Pancreas (tissue), 10 donors: ENCODE data around the gene BMPR2. TPM values are rescaled to one million over a fixed set of nuclear protein-coding genes. Genes with fewer than 3 reads are reported as not detected.

Experiments
- ATAC-seq, 4 donors: fragments of 200-7000 bp; cut with Tn5 transposase; one replicate each; pipeline versions ENCODE4 v1.8.0 to v1.9.1; 2020; ENCODE audit warnings: mild to moderate bottlenecking in 4 of 4, moderate library complexity in 4 of 4
- DNase-seq, 6 donors: peaks; one replicate each; pipeline ENCODE4 v3.0.0-alpha.2; 2020
- FAIRE-seq: peaks from 2 replicates; lab custom pipeline; 2012; peaks lifted over from hg19 to GRCh38; lab: Jason Lieb, UNC
- H3K27ac ChIP-seq, 4 donors: fragments of 200-600 bp; sonication (generic); 1 replicate in 3 of 4; 2 replicates in 1 of 4; pipeline versions ENCODE4 v1.5.0 to v1.8.0; 2020
- H3K27me3 ChIP-seq, 4 donors: fragments of 200-600 bp; one replicate each; pipeline ENCODE4 v1.8.0; 2021
- H3K36me3 ChIP-seq, 3 donors: fragments of 200-600 bp; sonication (generic) in 1 of 3; one replicate each; pipeline versions ENCODE4 v1.5.0 to v1.8.0; 2020 to 2021
- H3K4me1 ChIP-seq, 3 donors: fragments of 200-600 bp; one replicate each; pipeline ENCODE4 v1.8.0; 2021
- H3K4me3 ChIP-seq, 4 donors: fragments of 200-600 bp; sonication (generic) in 2 of 4; one replicate each; pipeline versions ENCODE4 v1.5.0 to v1.8.0; 2020 to 2021
- H3K9me3 ChIP-seq, 4 donors: fragments of 200-600 bp; one replicate each; pipeline ENCODE4 v1.8.0; 2021
- WGBS, 2 donors: extraction: QIAGEN DNeasy Blood & Tissue Kit; methylation state at CpG; one replicate each; pipeline ENCODE4 v1.1.7; 2013; 5-methylcytosine and 5-hydroxymethylcytosine counted together
- intact Hi-C, 3 donors: fragments of 100-400 bp; cut with DNase I; formaldehyde crosslinking; loops; one replicate each; pipeline versions ENCODE4 v1.11.1 to v1.14.2; 2022
- polyA plus RNA-seq, 2 donors: library from polyadenylated mRNA; stranded (reverse); fragments of 200-250 nt; gene quantifications; one replicate each; pipeline ENCODE4 v1.2.3, GENCODE V29; 2013
- total RNA-seq, 6 donors: library from RNA; stranded (reverse); fragmentation: NEBNext Ultra II Directional in 4 of 6; extraction: Animal tissue kit (Norgen Biotek cat#: 25700) in 4 of 6; gene quantifications; one replicate each; pipeline versions ENCODE4 v1.2.1 to v1.2.4, GENCODE V29; 2021 to 2023
- TF ChIP-seq, protein P1 (sequence below), 4 donors: fragments of 200-600 bp; sonication (generic) in 3 of 4; IDR thresholded peaks; one replicate each; pipeline versions ENCODE4 v1.5.0 to v1.8.0; 2021; ENCODE audit warnings: antibody characterized with exemption in 4 of 4
- donor health status: healthy with polysubstance abuse.
- donor health status: DM: no; HTN: no; CAD: no; lungs with moderate emphysema.
- donor health status: DM: no; HTN: no; CAD: no.
- donor health status: control.
- donor health status: control.
- donor health status: Bipolar disorder and iron deficiency.
- donor health status: DM: yes; HTN: yes; CAD: no.
- donor health status: DM: no; HTN: no; CAD: no.
- donor health status: DM: no; HTN: no; CAD: no.
- donor health status: DM: yes; HTN: yes; CAD: no.

BMPR2 gene
- total and polyA plus RNA-seq, 8 donors: 2.5 to 30.8 (median 11.4) TPM

- TF ChIP-seq, protein P1, sequence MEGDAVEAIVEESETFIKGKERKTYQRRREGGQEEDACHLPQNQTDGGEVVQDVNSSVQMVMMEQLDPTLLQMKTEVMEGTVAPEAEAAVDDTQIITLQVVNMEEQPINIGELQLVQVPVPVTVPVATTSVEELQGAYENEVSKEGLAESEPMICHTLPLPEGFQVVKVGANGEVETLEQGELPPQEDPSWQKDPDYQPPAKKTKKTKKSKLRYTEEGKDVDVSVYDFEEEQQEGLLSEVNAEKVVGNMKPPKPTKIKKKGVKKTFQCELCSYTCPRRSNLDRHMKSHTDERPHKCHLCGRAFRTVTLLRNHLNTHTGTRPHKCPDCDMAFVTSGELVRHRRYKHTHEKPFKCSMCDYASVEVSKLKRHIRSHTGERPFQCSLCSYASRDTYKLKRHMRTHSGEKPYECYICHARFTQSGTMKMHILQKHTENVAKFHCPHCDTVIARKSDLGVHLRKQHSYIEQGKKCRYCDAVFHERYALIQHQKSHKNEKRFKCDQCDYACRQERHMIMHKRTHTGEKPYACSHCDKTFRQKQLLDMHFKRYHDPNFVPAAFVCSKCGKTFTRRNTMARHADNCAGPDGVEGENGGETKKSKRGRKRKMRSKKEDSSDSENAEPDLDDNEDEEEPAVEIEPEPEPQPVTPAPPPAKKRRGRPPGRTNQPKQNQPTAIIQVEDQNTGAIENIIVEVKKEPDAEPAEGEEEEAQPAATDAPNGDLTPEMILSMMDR (IDR thresholded peaks at IDR 0.05): no peak
- FAIRE-seq (no peak), DNase-seq (no peak), ATAC-seq (no peak)
- Histone ChIP-seq H3K9me3 (no peaks in the 10 kb centered on the region), H3K36me3 (no peaks in the 10 kb centered on the region), H3K4me3 (no peak overlapping the region), H3K27me3 (no peaks in the 10 kb centered on the region), H3K27ac (no peak overlapping the region), H3K4me1 (no peaks in the 10 kb centered on the region)
- intact Hi-C loops: no loop called here
- 56 to 72% methylated on average over 1 of the region's 1 CpG for WGBS, 2 donors
These were observed 103.0 kb downstream of the BMPR2 start for GRCh38 chr2:202479090-202479489.

DNA sequence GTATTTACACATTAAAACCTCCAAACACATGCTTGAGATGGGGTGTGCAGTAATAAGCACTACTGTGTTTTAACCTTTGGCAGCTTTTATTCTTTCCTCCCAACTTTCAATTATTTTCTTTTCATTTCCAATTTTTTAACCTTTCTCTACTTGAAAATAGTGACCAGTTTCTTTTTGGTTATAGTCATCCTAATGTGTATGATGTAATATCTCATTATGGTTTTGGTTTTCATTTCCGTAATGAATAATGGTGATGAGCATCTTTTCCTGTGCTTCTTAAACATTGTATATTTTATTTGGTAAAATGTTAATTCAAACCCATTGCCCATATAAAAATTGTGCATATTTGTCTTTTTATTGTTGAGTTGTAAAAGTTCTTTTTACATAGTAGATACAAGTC, 103.5 kb downstream of the BMPR2 start:
- peak; percentile 26 for FAIRE-seq
- WGBS, 2 donors: 96% methylated on average over 1 of the region's 1 CpG
- Histone ChIP-seq H3K36me3 (no peaks in the 10 kb centered on the region), H3K9me3 (no peaks in the 10 kb centered on the region), H3K4me3 (no peak overlapping the region), H3K27ac (no peak overlapping the region), H3K4me1 (no peaks in the 10 kb centered on the region), H3K27me3 (no peaks in the 10 kb centered on the region)
- DNase-seq: no peak
- TF ChIP-seq, protein P1 (IDR thresholded peaks at IDR 0.05): no peak
- intact Hi-C loops: no loop called here
- no peak for ATAC-seq

GRCh38 chr2:202486351-202486750, 110.2 kb downstream of the BMPR2 start:
- DNase-seq: no peak

DNA sequence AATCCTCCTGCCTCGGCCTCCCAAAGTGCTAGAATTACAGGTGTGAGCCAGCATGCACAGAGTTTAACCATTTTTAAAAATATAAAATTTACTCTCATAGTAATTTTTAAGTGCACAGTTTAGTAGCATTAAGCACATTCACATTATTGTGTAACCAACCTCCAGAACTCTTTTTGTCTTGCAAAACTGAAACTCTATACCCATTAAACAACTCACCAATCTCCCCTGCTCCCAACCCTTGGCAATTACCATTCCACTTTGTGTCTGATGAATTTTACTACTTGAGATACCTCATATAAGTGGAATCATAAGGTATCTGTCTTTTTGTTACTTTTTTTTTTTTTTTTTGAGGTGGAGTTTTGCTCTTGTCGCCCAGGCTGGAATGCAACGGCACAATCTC, 112.5 kb downstream of the BMPR2 start:
- WGBS, 2 donors: 92 to 97% methylated on average over 2 to 3 of the region's 3 CpGs
- Histone ChIP-seq H3K27ac (no peak overlapping the region), H3K36me3 (no peaks in the 10 kb centered on the region), H3K27me3 (no peaks in the 10 kb centered on the region), H3K4me1 (peaks cover 0 to under 1% (median 0%) of the 10 kb centered on the region in 3 donors), H3K9me3 (no peaks in the 10 kb centered on the region), H3K4me3 (no peak overlapping the region)
- FAIRE-seq: no peak
- TF ChIP-seq, protein P1 (IDR thresholded peaks at IDR 0.05): no peak
- DNase-seq: no peak
- intact Hi-C loops: no loop called here
- ATAC-seq: no peak

More at GRCh38 chr2:202486351-202486750, 110.2 kb downstream of the BMPR2 start:
- intact Hi-C loops: no loop called here
- TF ChIP-seq, protein P1 (IDR thresholded peaks at IDR 0.05): no peak
- Histone ChIP-seq H3K36me3 (no peaks in the 10 kb centered on the region), H3K27ac (no peak overlapping the region), H3K4me1 (no peaks in the 10 kb centered on the region), H3K4me3 (no peak overlapping the region), H3K9me3 (no peaks in the 10 kb centered on the region), H3K27me3 (no peaks in the 10 kb centered on the region)
- 97 to 98% methylated on average over 8 of the region's 8 CpGs for WGBS, 2 donors
- FAIRE-seq (no peak), ATAC-seq (no peak)

- DNase-seq: no peak
- intact Hi-C loops: no loop called here
- TF ChIP-seq, protein P1 (IDR thresholded peaks at IDR 0.05): no peak
- no peak for FAIRE-seq
- H3K4me3 ChIP-seq: no peak overlapping the region
- H3K27ac ChIP-seq: no peak overlapping the region
- H3K9me3 ChIP-seq: no peaks in the 10 kb centered on the region
- H3K4me1 ChIP-seq: peaks cover 0 to 6% (median 0%) of the 10 kb centered on the region in 3 donors
- no peaks in the 10 kb centered on the region for H3K27me3 ChIP-seq
- no peak for ATAC-seq
- no peaks in the 10 kb centered on the region for H3K36me3 ChIP-seq
These were observed 114.4 kb downstream of the BMPR2 start for GRCh38 chr2:202490479-202490878.
